GM21619 (cell line): Measurements from ENCODE around the gene POLR2B.
"Not testable (repeated sequence)": the region's sequence is repeated elsewhere in the genome, so short reads cannot be mapped to it uniquely, and the experiment has no call there.

ENCODE experiments used
- ATAC-seq: cut with Tn5 transposase; IDR thresholded peaks from one replicate; pipeline ENCODE4 v1.9.1; 2021; ENCODE audit not compliant: unreplicated experiment

The POLR2B gene

GRCh38 chr4:56986192-56986591 is 7.5 kb downstream of the POLR2B start:
- ATAC-seq, result no peak

- no peak for ATAC-seq
Observed at GRCh38 chr4:56986952-56987351, 8.3 kb downstream of the POLR2B start.

DNA sequence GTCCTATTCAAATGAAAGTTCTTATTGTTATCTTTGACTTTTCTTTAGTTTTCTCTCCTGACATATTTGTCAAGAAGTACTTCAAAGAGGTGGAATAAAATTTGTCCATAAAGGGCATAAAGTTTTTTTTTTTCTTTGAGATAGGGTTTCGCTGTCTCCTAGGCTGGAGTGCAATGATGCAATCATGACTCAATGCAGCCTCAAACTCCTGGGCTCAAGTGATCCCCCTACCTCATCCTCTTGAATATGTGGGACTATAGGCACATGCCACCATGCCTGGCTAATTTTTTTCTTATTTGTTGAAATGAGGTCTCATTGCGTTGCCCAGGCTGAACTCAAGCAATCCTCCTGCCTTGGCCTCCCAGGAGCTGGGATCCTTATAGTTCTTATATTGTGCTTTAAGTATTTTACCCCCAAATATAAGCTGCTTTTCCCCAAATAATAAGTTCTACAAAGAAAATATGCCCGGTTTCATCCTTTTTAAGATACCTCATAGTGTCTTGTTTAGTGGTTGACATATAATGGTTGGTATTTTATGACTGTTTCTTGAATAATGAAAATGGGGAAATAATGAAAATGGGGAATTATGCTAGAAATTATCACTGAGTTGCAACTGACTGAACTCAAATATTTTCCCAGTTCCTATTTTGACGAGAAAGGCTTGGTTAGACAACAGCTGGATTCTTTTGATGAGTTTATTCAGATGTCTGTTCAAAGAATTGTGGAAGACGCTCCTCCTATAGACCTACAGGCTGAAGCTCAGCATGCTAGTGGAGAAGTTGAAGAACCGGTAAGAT is 11.6 kb downstream of the POLR2B start:
- ATAC-seq, result no peak

GRCh38 chr4:56995525-56995924 is 16.8 kb downstream of the POLR2B start:
- no peak for ATAC-seq

DNA sequence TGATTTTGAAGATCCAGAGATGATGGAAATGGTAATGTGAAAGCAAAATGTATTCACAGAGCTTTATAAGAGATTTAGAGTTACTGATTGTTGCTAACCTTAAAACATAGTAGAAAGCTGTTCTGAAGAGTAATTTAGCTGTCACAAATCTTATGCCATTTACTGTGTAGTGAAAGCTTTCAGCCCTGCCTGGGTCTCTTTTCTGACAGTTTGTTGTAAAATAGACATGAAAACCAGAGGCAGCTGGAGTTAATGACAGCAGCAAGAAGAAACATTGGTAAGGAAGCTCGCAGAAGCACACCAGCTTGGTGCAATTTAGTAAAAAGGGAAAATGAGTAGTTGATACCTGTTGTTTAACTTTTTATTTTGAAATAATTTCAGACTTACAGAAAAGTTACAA is 21.1 kb downstream of the POLR2B start:
- ATAC-seq, result no peak

GRCh38 chr4:57013543-57014120 is 34.9 kb downstream of the POLR2B start:
- ATAC-seq, result no peak

GRCh38 chr4:57018980-57019379 is 40.3 kb downstream of the POLR2B start:
- no peak for ATAC-seq

DNA sequence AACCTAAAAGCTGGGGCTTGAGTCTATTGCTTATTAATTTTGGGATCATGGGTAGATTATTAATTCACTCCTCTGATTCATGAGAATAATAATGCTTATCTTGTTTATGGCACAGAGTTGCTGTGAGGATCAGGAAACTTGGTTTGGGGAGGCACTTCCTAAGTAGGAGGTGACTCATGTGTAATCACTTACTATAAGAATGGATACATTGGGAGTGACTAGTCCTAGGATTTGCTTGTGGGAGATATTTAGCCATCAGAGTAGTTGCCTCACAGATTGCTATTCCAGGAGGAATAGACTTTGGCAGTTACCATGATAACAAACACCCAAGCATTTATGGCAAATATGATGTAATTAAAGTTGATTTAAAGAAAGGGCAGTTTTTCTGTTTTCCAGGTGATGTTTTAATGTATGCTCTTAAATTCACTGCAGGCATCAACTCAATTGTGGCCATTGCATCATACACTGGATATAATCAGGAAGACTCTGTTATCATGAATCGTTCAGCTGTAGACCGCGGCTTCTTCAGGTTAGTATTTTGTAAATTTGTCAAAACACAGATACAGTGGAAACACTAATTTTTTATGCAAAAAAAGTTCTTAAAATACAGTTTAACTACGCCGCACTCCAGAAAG is 41.9 kb downstream of the POLR2B start:
- no peak for ATAC-seq

DNA sequence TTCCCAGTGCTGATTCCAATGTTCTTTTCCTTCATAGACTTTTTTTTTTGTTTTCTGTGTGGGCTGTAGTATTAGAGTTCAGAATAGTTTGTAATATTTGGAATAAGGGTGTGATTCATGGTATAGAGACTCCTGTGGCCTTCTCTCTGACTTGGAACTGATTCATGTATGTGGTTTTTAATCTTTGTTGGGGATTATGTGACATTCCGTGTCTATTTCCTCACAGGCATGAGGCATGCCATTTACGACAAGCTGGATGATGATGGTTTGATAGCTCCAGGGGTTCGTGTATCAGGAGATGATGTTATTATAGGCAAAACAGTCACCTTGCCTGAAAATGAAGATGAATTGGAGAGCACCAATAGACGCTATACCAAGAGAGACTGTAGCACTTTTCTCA is 44.4 kb downstream of the POLR2B start:
- ATAC-seq, result no peak

DNA sequence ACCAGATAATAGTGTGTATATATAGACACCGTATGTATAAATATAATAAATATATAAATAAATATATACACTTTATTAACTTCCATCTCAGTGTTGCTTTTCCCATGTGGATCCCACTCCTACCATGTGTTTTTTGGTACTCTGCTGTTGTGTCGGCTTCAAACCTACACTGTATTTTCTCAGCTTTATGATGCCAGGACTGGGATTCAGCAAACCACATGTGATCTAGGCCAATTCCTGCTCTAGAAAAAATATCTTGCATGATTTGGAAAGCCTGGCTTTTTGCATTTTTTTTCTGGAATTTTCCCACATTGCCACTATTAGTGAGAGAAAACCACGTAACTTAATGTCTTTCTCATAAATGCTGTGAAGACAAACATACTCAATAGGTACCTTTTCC is 55.8 kb downstream of the POLR2B start:
- no peak for ATAC-seq

DNA sequence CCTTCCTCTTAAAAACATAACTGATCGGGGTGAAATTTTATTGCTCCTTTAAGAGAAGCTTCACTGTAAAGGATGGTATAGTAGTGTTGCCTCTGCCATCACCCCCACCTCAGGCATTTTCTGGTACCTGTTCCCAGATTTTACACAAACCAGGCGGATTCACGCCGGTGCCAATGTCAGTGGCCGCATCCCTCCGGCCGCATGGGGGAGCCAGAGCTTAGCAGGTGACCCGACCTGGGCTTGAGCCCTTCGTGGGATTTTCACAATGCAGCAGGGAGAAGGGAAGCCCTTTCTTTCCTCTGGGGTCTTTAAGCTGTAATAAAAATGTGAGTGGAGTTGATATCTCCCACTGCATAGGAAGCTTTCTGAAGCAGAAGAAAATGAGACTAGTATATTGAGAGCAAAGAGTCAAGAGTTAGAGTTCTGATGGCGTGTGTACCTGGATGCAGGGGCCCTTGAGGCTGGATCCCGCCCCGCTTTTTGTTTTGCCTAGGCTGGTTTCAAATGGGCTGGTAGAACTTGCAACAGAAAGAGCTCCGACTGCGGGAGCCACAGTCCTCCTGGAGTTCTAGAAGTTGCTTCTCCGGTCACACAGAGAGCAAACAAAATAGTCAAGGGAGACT is 59.4 kb downstream of the POLR2B start:
- peak; percentile 73 for ATAC-seq

GRCh38 chr4:57039345-57039744 is 60.6 kb downstream of the POLR2B start:
- no peak for ATAC-seq

DNA sequence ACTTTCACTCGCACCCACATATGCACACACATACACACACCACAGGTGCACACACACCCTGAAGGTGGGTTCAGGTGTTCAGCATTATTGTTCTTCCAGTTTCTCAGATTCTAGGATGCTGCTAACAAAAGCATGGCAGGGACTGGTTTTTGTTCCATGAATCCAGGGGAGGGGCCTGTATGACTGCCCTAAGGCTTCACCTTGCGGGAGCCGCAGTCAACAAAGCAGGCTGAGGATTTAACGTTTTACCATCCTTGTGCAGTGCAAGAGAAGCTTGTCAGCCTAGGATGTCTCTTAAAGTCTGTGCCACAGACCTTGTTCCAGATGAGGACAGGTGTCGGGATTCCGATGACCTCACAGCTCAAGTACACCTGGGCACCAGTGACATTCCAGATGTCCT is 61.8 kb downstream of the POLR2B start:
- no peak for ATAC-seq

GRCh38 chr4:57041020-57041419 is 62.3 kb downstream of the POLR2B start:
- no peak for ATAC-seq

DNA sequence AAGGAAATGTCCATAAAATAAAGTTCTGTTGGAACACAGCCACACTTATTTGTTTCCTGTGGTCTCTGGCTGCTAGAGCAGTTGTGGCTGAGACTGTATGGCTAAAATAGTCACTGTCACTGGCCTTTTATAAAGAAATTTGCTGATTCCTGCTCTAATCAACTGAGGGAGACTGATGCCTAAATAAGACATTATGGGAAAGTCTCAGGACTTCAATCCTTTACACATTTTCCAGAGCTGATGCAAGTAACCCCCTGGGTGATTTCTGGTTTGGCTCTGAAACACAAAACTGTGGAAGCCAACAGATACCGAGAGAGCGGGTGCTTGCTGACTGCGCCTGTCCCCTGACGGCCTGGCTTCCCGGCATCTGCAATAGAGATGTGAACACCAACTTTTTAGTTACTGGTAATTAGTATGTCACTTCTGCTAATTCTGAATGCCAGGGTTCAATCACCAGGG is 64.0 kb downstream of the POLR2B start:
- no peak for ATAC-seq

DNA sequence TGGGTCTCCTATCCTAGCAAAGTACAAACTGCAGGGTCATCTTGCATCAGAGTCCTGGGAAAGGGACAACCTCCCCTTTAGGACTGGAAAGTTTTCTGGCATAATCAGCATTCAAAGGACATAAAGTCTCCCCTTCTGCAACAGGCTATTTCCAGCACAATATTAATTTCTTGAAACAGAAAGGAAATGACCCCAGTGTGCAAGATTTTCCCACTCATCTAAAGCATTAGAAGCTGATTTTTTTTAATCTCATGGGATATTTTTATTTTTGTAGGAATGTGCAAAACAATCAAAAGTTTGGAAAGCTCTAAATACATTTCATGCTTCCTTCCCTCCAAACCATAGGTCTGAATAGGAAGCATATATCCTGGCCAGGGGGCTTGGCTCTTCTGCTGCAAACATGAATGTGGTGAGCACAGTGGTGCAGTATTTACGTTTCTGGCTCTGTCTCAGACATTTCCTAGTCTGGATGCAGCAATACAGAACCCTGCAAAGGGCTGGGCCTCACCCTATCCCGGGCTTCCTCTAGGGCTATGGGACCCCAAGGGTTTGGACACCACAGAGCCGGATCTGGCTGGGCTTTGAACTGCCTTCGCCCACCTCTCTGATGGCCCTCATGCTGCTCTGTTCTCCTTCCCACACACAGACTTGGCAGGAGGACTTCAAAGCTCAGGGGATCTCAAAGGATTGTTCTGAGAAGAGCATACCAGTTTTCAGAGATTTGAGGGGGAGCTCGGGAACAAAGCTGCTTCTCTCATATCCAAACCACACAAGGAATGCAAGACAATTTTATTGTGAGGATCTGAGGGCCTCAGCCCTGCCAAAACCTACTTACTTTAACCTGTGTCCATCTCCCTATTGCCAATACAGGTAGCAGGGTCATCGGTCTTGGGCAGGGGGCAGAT is 64.9 kb downstream of the POLR2B start:
- ATAC-seq, result no peak

DNA sequence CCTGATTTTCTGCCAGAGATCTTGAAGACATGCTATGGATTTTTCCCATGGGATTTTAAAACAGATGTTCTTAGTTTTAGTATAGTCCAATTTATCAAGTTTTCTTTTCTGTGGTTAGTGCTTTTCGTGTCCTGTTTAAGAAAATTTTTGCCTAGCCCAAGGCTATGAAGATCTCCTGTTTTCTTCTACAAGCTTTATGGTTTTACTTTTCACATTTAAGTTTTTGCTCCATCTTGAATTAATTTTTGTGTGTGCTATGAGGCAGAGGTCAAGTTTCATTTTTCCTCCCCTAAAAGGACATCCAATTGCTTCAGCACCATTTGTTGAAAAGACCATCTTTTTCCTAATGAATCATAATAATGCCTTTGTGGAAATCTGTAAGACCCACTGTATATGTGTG is 65.6 kb downstream of the POLR2B start:
- no peak for ATAC-seq

DNA sequence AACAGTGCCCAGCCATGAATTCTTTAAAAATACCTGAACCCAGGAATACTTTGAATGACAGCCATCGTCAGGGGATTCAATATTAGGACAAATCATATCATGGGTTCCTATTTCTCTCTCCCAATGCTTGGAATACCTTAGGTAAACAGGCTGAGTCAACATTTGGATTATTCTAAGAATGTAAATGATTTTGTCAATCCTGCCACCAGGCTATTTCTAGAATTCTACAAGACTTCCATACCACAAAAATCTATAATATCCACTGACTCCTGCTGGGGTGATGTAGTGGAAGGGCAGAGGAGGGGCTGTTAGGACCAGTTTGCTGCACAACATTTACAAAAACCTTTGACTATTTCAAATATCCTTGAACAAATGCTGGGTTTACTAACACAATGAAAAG is 66.3 kb downstream of the POLR2B start:
- ATAC-seq, result no peak

DNA sequence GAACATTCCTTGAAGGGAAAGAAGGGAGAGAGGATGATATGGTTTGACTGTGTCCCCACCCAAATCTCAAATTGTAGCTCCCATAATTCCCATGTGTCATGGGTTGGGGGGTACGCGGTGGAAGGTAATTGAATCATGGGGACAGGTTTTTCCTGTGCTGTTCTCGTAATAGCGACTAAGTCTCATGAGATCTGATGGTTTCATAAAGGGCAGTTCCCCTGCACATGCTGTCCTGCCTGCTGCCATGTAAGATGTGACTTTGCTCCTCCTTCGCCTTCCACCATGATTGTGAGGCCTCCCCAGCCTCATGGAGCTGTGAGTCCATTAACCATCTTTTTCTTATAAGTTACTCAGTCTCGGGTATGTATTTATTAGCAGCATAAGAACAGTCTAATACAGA is 68.3 kb downstream of the POLR2B start:
- not testable (repeated sequence) for ATAC-seq

DNA sequence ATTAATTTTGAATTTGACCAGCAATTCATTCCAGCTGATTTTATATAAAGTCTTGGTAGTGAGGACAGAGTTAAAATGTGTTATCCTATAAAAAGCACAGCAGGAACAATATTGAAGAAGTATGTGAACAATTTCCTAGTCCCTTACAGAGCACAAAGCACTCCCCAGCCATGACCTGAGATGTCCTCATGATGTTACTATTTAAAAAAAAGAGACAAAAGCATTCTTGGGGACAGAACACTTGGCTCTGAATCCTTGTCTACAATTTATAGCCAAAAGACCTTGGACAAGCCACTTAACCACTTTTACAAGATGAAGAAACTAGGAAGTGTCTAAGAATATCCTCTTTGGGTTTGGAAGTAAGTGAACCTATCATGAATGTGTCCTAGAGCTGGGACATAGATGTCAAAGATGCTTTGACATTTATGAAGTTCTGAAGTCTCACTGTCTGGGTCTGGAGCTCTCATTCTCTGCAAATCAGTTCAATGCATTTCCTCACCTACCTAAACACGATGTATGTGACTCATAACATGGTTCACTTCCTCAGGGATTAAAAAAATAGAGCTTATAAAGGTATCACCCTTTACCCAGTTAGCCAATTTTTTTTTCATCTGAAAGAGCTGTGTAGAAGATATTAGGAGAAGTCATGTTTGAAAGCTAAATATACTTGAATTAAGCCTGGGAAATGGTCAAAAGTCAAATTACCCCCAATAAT is 70.1 kb downstream of the POLR2B start:
- no peak for ATAC-seq
